Right atrium auricular region (tissue), 2 donors: ENCODE results near the gene ERICH3. TPM values are rescaled to one million over a fixed set of nuclear protein-coding genes. Genes with fewer than 3 reads are reported as not detected.

ENCODE experiments used
- DNase-seq: peaks from one replicate; pipeline ENCODE4 v3.0.0-alpha.2; 2019; ENCODE audit warnings: low spot score
- H3K27ac ChIP-seq, 2 donors: fragments of 200-600 bp; sonication (generic); 1 replicate in 1 of 2; 2 replicates in 1 of 2; pipeline ENCODE4 v1.5.1; 2016 to 2019
- H3K27me3 ChIP-seq, 2 donors: fragments of 200-600 bp; sonication (generic); one replicate each; pipeline versions ENCODE4 v1.5.1 to v1.6.0; 2017 to 2019
- H3K36me3 ChIP-seq: fragments of 200-600 bp; sonication (generic); one replicate; pipeline ENCODE4 v1.5.1; 2016
- H3K4me1 ChIP-seq, 2 donors: fragments of 200-600 bp; sonication (generic); one replicate each; pipeline versions ENCODE4 v1.5.1 to v1.6.0; 2017 to 2019
- H3K4me3 ChIP-seq, 2 donors: fragments of 200-600 bp; sonication (generic); 1 replicate in 1 of 2; 2 replicates in 1 of 2; pipeline ENCODE4 v1.5.1; 2017 to 2019; ENCODE audit warnings: mild to moderate bottlenecking in 1 of 2, moderate library complexity in 1 of 2
- H3K9me3 ChIP-seq, 2 donors: fragments of 200-600 bp; sonication (generic); one replicate each; pipeline ENCODE4 v1.5.1; 2019
- CTCF ChIP-seq, 2 donors: fragments of 200-600 bp; sonication (generic); IDR thresholded peaks; one replicate each; pipeline ENCODE4 v1.5.1; 2019; ENCODE audit warnings: antibody characterized with exemption in 2 of 2
- total RNA-seq, 2 donors: library from RNA; depleted of rRNA; stranded (reverse); fragments of >200 nt; gene quantifications; one replicate each; pipeline ENCODE4 v1.1.0, GENCODE V29; 2016

ERICH3 gene
- total RNA-seq, 2 donors from 2014 or later: 0.07 TPM; not detected in 1

- no peak for TF ChIP-seq CTCF (IDR thresholded peaks at IDR 0.05)
- H3K4me3 ChIP-seq: no peak overlapping the region
- no peaks in the 10 kb centered on the region for H3K9me3 ChIP-seq
- H3K4me1 ChIP-seq: no peaks in the 10 kb centered on the region
- no peaks in the 10 kb centered on the region for H3K36me3 ChIP-seq
- no peaks in the 10 kb centered on the region for H3K27me3 ChIP-seq
- DNase-seq: no peak
- no peak overlapping the region for H3K27ac ChIP-seq
Observed at GRCh38 chr1:74571493-74571800, 102.1 kb downstream of the ERICH3 start.

GRCh38 chr1:74570797-74571492 lies 102.6 kb downstream of the ERICH3 start:
- H3K9me3 ChIP-seq: no peaks in the 10 kb centered on the region
- no peaks in the 10 kb centered on the region for H3K36me3 ChIP-seq
- H3K27me3 ChIP-seq: no peaks in the 10 kb centered on the region
- no peak overlapping the region for H3K27ac ChIP-seq
- H3K4me3 ChIP-seq: no peak overlapping the region
- DNase-seq: no peak
- TF ChIP-seq CTCF (IDR thresholded peaks at IDR 0.05): no peak
- H3K4me1 ChIP-seq: no peaks in the 10 kb centered on the region

GRCh38 chr1:74549932-74550331 lies 123.7 kb downstream of the ERICH3 start:
- no peak overlapping the region for H3K27ac ChIP-seq
- no peak overlapping the region for H3K4me3 ChIP-seq
- H3K4me1 ChIP-seq: no peaks in the 10 kb centered on the region
- no peaks in the 10 kb centered on the region for H3K36me3 ChIP-seq
- no peaks in the 10 kb centered on the region for H3K27me3 ChIP-seq
- no peak for DNase-seq
- TF ChIP-seq CTCF (IDR thresholded peaks at IDR 0.05): no peak
- no peaks in the 10 kb centered on the region for H3K9me3 ChIP-seq

GRCh38 chr1:74548961-74549750 lies 124.4 kb downstream of the ERICH3 start:
- no peaks in the 10 kb centered on the region for H3K27me3 ChIP-seq
- DNase-seq: no peak
- H3K4me3 ChIP-seq: no peak overlapping the region
- TF ChIP-seq CTCF (IDR thresholded peaks at IDR 0.05): no peak
- H3K4me1 ChIP-seq: no peaks in the 10 kb centered on the region
- H3K36me3 ChIP-seq: no peaks in the 10 kb centered on the region
- H3K9me3 ChIP-seq: no peaks in the 10 kb centered on the region
- H3K27ac ChIP-seq: no peak overlapping the region

- H3K27me3 ChIP-seq: no peaks in the 10 kb centered on the region
- no peak for TF ChIP-seq CTCF (IDR thresholded peaks at IDR 0.05)
- DNase-seq: no peak
- no peaks in the 10 kb centered on the region for H3K36me3 ChIP-seq
- H3K4me1 ChIP-seq: no peaks in the 10 kb centered on the region
- H3K4me3 ChIP-seq: no peak overlapping the region
- no peaks in the 10 kb centered on the region for H3K9me3 ChIP-seq
- no peak overlapping the region for H3K27ac ChIP-seq
Observed at GRCh38 chr1:74545821-74546220, 127.8 kb downstream of the ERICH3 start.
